Measurements from ENCODE around the gene GPR137.
"Not testable (repeated sequence)": the region's sequence is repeated elsewhere in the genome, so short reads cannot be mapped to it uniquely, and the experiment has no call there.

Gene GPR137, protein sequence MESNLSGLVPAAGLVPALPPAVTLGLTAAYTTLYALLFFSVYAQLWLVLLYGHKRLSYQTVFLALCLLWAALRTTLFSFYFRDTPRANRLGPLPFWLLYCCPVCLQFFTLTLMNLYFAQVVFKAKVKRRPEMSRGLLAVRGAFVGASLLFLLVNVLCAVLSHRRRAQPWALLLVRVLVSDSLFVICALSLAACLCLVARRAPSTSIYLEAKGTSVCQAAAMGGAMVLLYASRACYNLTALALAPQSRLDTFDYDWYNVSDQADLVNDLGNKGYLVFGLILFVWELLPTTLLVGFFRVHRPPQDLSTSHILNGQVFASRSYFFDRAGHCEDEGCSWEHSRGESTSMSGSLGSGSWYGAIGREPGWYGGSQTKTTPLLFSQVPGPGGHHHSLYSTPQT

GRCh38 chr11:64284962-64285884, at the start of gene GPR137:
TSS of gene GPR137 (plus strand) at chr11:64285848. CDS start at chr11:64286525, 677 bp downstream.
- DNase-seq, result peak; percentile 99

- DNase-seq, result no peak
Measured at GRCh38 chr11:64237484-64237951, 48.1 kb upstream of the GPR137 start.

DNA sequence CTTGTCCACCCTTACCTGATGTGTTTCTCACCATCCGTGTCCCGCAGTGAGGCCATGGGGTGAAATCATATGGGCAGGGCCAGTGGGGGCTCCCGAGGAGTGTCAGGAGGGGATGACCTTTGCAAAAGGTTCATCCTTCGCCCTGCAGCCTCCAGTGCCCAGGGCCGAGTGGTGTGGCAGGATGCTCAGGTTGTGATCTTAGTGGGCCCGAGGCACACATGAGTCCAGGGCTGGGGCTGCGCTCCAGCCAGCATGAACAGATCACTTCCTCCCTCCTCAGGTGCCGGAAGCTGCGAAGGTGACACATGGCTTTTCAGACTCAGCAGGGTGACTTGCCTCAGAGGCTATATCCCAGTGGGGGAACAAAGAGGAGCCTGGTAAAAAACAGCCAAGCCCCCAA, 47.6 kb upstream of the GPR137 start:
- no peak for DNase-seq

GRCh38 chr11:64238999-64239398, 46.6 kb upstream of the GPR137 start:
- no peak for DNase-seq

DNA sequence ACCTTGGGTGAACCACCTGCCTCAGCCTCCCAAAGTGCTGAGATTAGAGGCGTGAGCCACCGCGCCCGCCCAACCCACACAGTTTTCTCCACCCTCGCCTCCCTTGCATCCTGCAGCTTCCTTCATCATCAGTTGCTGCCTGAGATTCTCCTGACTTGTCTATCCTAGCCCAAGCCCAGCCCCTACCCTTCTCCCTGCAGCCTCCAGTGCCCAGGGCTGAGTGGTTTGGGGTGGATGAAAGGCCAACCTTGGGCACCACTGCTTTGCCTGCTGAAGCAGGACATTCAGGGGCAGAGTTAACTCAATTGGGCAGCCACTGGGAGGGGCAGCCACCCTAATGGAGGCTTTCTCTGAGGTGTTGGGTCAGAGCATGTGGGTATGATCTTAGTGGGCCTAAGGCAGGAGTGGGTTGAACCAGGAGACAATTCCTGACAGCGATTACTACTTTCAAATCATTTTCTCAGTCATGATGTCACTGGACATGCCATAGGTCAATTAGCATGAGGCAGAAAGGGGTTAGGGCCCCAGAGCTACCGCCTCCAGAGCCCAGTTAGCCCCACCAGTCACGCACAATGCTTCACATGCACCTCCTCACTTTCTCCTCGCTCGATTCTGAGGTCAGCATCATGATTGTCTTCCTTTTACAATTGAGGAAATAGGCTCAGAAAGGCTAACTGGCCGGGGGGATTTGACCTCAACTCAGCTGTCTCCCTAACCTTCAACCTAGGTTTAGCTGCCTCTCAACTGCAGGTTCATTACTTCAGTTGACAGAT, 45.8 kb upstream of the GPR137 start:
- no peak for DNase-seq

GRCh38 chr11:64240435-64241240, 45.0 kb upstream of the GPR137 start, which contains the start of gene FKBP2:
TSS of gene FKBP2 (plus strand) at chr11:64241095. CDS start at chr11:64242388, 1,293 bp downstream.
- DNase-seq, result peak; percentile 98

- peak; percentile 98 for DNase-seq
Measured at GRCh38 chr11:64241241-64241490, 44.5 kb upstream of the GPR137 start.

DNA sequence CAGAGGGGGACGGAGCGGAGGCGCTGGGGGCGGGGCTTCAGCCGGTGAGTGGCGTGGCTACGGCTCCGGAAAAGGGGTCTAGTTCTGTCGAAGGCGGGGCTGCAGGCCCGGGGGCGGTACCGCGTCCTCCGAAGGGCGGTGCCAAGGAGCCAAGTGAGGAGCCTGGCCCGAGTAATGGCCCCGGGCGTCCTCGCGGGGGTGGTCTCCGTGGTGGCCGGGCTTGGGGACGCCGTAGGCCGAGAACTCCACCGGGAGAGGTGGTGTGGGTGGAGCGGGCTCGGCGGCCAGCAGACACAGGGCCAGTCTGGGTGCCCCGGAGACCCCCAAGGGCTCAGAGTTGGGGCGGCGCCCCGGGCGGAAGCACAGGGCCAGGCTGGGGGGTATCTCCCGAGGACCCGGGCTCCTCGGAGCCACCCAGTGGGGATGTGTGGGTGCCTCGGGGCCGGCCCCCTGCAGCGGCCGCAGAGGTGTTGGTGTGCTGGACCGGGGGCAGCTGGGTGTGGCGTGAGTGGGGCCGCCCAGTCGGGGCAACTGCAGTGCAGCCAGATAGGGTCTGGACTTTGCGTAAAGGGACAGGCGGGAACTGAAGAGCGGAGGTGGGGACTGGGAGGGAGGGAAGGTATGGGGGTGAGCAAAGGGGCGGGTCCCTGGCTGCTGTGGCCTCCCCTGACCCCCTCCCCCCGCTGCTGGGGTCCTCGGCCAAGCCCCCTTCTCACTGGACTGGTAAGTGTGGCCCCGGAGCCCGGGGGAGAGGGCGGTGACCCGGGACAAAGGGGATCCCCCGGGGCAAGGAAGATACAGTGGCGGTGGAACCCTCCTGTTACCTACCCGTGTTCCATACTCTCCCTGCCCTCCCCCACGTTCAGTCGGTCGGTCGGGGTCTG, 43.9 kb upstream of the GPR137 start:
- no peak for DNase-seq

GRCh38 chr11:64243236-64243854, 42.3 kb upstream of the GPR137 start:
- DNase-seq, result no peak

- no peak for DNase-seq
Measured at GRCh38 chr11:64244107-64244506, 41.5 kb upstream of the GPR137 start.

DNA sequence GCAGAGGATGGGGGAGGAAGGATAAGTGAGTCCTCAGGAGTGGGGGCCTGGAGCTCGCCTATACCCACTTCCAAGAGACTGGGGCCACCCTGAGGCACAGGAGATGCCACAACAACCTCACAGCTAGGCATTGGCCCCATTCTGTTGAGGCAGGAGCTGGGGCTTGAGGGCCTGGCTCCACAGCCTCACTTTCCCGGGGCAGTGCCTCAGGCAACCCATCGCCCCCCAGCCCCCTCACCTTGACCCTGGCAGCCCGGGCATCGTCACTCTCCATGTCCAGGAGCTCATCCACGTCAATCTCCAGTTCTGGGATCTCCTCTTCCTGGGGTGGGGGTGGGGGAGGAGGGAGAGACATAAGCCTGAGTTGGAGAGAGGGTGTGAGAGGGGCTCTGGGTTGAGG, 40.7 kb upstream of the GPR137 start:
- DNase-seq, result no peak

GRCh38 chr11:64245401-64245796, 40.2 kb upstream of the GPR137 start:
- DNase-seq, result no peak

- no peak for DNase-seq
Measured at GRCh38 chr11:64245797-64246620, 39.6 kb upstream of the GPR137 start.

DNA sequence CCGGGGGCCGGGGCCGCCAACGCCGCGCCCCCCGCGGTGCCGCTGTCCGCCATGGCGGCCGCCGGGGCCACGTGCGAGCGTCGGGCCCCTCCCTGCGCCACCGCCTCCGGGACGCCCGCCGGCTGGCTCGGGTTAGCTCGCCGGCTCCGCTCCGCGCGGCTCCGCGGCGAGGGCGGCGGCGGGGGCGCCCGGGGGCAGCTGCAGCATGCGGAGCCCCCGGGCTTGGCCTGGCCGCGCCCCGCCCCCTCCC, 39.1 kb upstream of the GPR137 start:
- DNase-seq, result not testable (repeated sequence)

- DNase-seq, result peak; percentile 73
Measured at GRCh38 chr11:64246871-64247728, 38.5 kb upstream of the GPR137 start, which contains the start of gene PPP1R14B. TSS of gene PPP1R14B (minus strand) at chr11:64246943. CDS start at chr11:64246673, 270 bp downstream.

- no peak for DNase-seq
Measured at GRCh38 chr11:64247729-64248531, 37.7 kb upstream of the GPR137 start.

GRCh38 chr11:64248578-64248977, 37.1 kb upstream of the GPR137 start:
- DNase-seq, result no peak

- DNase-seq, result no peak
Measured at GRCh38 chr11:64249038-64249437, 36.6 kb upstream of the GPR137 start.

Measured in KG1 (cell line).